Fibroblast of lung (primary cell): ENCODE measurements around the gene DEFB113.

Experiments used
- CTCF ChIP-seq, 2 donors: IDR thresholded peaks in 1 of 2; conservative IDR thresholded peaks in 1 of 2; 1 replicate in 1 of 2; 2 replicates in 1 of 2; pipeline ENCODE4 v1.5.1; 2011 to 2012; ENCODE audit warnings: low read length in 2 of 2, control low read depth in 1 of 2, inconsistent platforms in 1 of 2, low read depth in 1 of 2, mild to moderate bottlenecking in 1 of 2
- EZH2 ChIP-seq: IDR thresholded peaks from 2 replicates; pipeline ENCODE4 v1.5.1; 2012; ENCODE audit warnings: low read length, control low read depth, mild to moderate bottlenecking; ENCODE audit errors: missing control alignments

- TF ChIP-seq CTCF (conservative IDR thresholded peaks at IDR 0.05 in 1 of 2, IDR thresholded peaks at IDR 0.05 in 1 of 2; ENCODE audit: low read depth in 1 of 2, low read length in 2 of 2) (no peak), EZH2 (no peak)
Measured at GRCh38 chr6:49969605-49970004, at the start of gene DEFB113.
